ENCODE data around the gene PTPN11. TPM values are rescaled to one million over a fixed set of nuclear protein-coding genes. Genes with fewer than 3 reads are reported as not detected.
"Not testable (repeated sequence)": the region's sequence is repeated elsewhere in the genome, so short reads cannot be mapped to it uniquely, and the experiment has no call there.

PTPN11 gene
- polyA plus RNA-seq, 1 of the 3 experiments (the other 2 are of a cell fraction) = 48.3 TPM

GRCh38 chr12:112389228-112389627 is 29.5 kb upstream of the PTPN11 start:
- no peaks in the 10 kb centered on the region for H3K9me2 ChIP-seq
- no peak for DNase-seq
- no peak overlapping the region for H3K9ac ChIP-seq
- H3K4me2 ChIP-seq = no peak overlapping the region
- H3K79me2 ChIP-seq (ENCODE audit: insufficient read depth) = no peaks in the 10 kb centered on the region
- POLR2A ChIA-PET = no interaction called here
- no peaks in the 10 kb centered on the region for H3F3A ChIP-seq (replicated peaks; ENCODE audit: insufficient read depth)
- no peaks in the 10 kb centered on the region for H3K36me3 ChIP-seq (replicated peaks in 1 of 2; ENCODE audit: control insufficient read depth in 1 of 2, insufficient read depth in 2 of 2, low read length in 1 of 2)
- no peak overlapping the region for H3K4me3 ChIP-seq (ENCODE audit: low read depth in 2 of 2, low read length in 1 of 2)
- WGBS (ENCODE audit: low lambda C conversion rate) = 79% methylated on average over 4 of the region's 4 CpGs
- no peaks in the 10 kb centered on the region for H3K9me3 ChIP-seq
- H3K4me1 ChIP-seq (ENCODE audit: control insufficient read depth in 1 of 2, insufficient read depth in 2 of 2, low read depth in 1 of 2, low read length in 1 of 2) = no peaks in the 10 kb centered on the region; a peak in 1 of 4 replicates
- H3K27me3 ChIP-seq (ENCODE audit: insufficient read depth) = no peaks in the 10 kb centered on the region
- H2AFZ ChIP-seq (ENCODE audit: low read depth) = no peak overlapping the region
- no peaks in the 10 kb centered on the region for H4K20me1 ChIP-seq (ENCODE audit: insufficient read depth)
- CTCF ChIA-PET = interaction anchor here (1.9 kb wide), 1 partner anchor 191 kb away, joined by 9 read pairs; no protein-coding TSS in a partner anchor
- H3K27ac ChIP-seq (ENCODE audit: low read depth in 2 of 2, low read length in 1 of 2) = no peak overlapping the region
- TF ChIP-seq NRF1 (IDR thresholded peaks at IDR 0.05; ENCODE audit: low read depth, low read length) (no peak), EP300 (IDR thresholded peaks at IDR 0.05; ENCODE audit: borderline replicate concordance in 1 of 2, low read depth in 1 of 2, low read length in 1 of 2) (no peak), NFIC (IDR thresholded peaks at IDR 0.05; ENCODE audit: borderline replicate concordance) (no peak), POLR2AphosphoS5 (IDR thresholded peaks at IDR 0.05; ENCODE audit: low read depth, low read length) (no peak), TAF1 (IDR thresholded peaks at IDR 0.05; ENCODE audit: borderline replicate concordance, low read depth, low read length) (no peak), GABPA (IDR thresholded peaks at IDR 0.05; ENCODE audit: low read depth) (no peak), RFX5 (IDR thresholded peaks at IDR 0.05; ENCODE audit: low read length) (no peak), SMC3 (IDR thresholded peaks at IDR 0.05; ENCODE audit: low read depth, low read length) (no peak), RCOR1 (IDR thresholded peaks at IDR 0.05; ENCODE audit: low read length) (no peak)

- not testable (repeated sequence) for H3K36me3 ChIP-seq (replicated peaks in 1 of 2; ENCODE audit: control insufficient read depth in 1 of 2, insufficient read depth in 2 of 2, low read length in 1 of 2)
These were observed 28.7 kb upstream of the PTPN11 start for GRCh38 chr12:112389922-112390654.

GRCh38 chr12:112393328-112393727 is 25.4 kb upstream of the PTPN11 start:
- Histone ChIP-seq H3K4me1 (ENCODE audit: control insufficient read depth in 1 of 2, insufficient read depth in 2 of 2, low read depth in 1 of 2, low read length in 1 of 2) (no peaks in the 10 kb centered on the region), H3K9me3 (no peaks in the 10 kb centered on the region), H2AFZ (ENCODE audit: low read depth) (no peak overlapping the region), H3K9me2 (no peaks in the 10 kb centered on the region), H3K4me2 (no peak overlapping the region), H3K79me2 (ENCODE audit: insufficient read depth) (no peaks in the 10 kb centered on the region), H3K27me3 (ENCODE audit: insufficient read depth) (no peaks in the 10 kb centered on the region), H4K20me1 (ENCODE audit: insufficient read depth) (no peaks in the 10 kb centered on the region), H3K27ac (ENCODE audit: low read depth in 2 of 2, low read length in 1 of 2) (no peak overlapping the region), H3K9ac (no peak overlapping the region), H3K36me3 (replicated peaks in 1 of 2; ENCODE audit: control insufficient read depth in 1 of 2, insufficient read depth in 2 of 2, low read length in 1 of 2) (no peaks in the 10 kb centered on the region), H3F3A (replicated peaks; ENCODE audit: insufficient read depth) (no peaks in the 10 kb centered on the region), H3K4me3 (ENCODE audit: low read depth in 2 of 2, low read length in 1 of 2) (no peak overlapping the region)
- WGBS (ENCODE audit: low lambda C conversion rate) = 81% methylated on average over 1 of the region's 1 CpG
- POLR2A ChIA-PET = no interaction called here
- TF ChIP-seq TAF1 (IDR thresholded peaks at IDR 0.05; ENCODE audit: borderline replicate concordance, low read depth, low read length) = no peak
- no peak for TF ChIP-seq ZBTB33 (IDR thresholded peaks at IDR 0.05; ENCODE audit: borderline replicate concordance, low read depth)
- TF ChIP-seq RCOR1 (IDR thresholded peaks at IDR 0.05; ENCODE audit: low read length) = no peak
- TF ChIP-seq TEAD4 (IDR thresholded peaks at IDR 0.05; ENCODE audit: borderline replicate concordance, insufficient read depth) = no peak
- no peak for TF ChIP-seq NRF1 (IDR thresholded peaks at IDR 0.05; ENCODE audit: low read depth, low read length)
- TF ChIP-seq FOXJ3 (CRISPR knock-in tag; IDR thresholded peaks at IDR 0.05) = no peak
- no peak for TF ChIP-seq MAX (IDR thresholded peaks at IDR 0.05; ENCODE audit: low read depth)
- no peak for TF ChIP-seq GABPA (IDR thresholded peaks at IDR 0.05; ENCODE audit: low read depth)
- TF ChIP-seq YY1 (IDR thresholded peaks at IDR 0.05; ENCODE audit: low read depth) = no peak
- TF ChIP-seq EZH2phosphoT487 (IDR thresholded peaks at IDR 0.05; ENCODE audit: borderline replicate concordance, low read depth) = no peak
- TF ChIP-seq USF2 (IDR thresholded peaks at IDR 0.05; ENCODE audit: borderline replicate concordance, low read depth, low read length) = no peak
- DNase-seq = no peak
- CTCF ChIA-PET = interaction anchor here (1.7 kb wide), 1 partner anchor 195 kb away, joined by 6 read pairs; no protein-coding TSS in a partner anchor

More at GRCh38 chr12:112389922-112390654, 28.7 kb upstream of the PTPN11 start:
- H3K4me1 ChIP-seq (ENCODE audit: control insufficient read depth in 1 of 2, insufficient read depth in 2 of 2, low read depth in 1 of 2, low read length in 1 of 2); H2AFZ ChIP-seq (ENCODE audit: low read depth); POLR2A ChIA-PET; H3K27me3 ChIP-seq (ENCODE audit: insufficient read depth); H3K79me2 ChIP-seq (ENCODE audit: insufficient read depth); H3K4me3 ChIP-seq (ENCODE audit: low read depth in 2 of 2, low read length in 1 of 2); H3K9me2 ChIP-seq; H3F3A ChIP-seq (replicated peaks; ENCODE audit: insufficient read depth); H3K27ac ChIP-seq (ENCODE audit: low read depth in 2 of 2, low read length in 1 of 2); H4K20me1 ChIP-seq (ENCODE audit: insufficient read depth); H3K9me3 ChIP-seq; DNase-seq; H3K4me2 ChIP-seq; H3K9ac ChIP-seq: not testable (repeated sequence)
- CTCF ChIA-PET = interaction anchor here (1.9 kb wide), 1 partner anchor 192 kb away, joined by 9 read pairs; no protein-coding TSS in a partner anchor
- 56% methylated on average over 4 of the region's 4 CpGs for WGBS (ENCODE audit: low lambda C conversion rate)

Measured in SK-N-SH (cell line).